Immature natural killer cell (primary cell): ENCODE data around the gene POC1A. TPM values are rescaled to one million over a fixed set of nuclear protein-coding genes. Genes with fewer than 3 reads are reported as not detected.

Experiments
- polyA plus RNA-seq, 3 donors: library from polyadenylated mRNA; unstranded; fragments of 300-500 nt; fragmentation: Illumina TruSeq; gene quantifications; one replicate each; pipeline ENCODE4 v1.2.3, GENCODE V29; 2021

The POC1A gene
- polyA plus RNA-seq, 3 donors from 2014 or later: 2.9 to 4.0 TPM; not detected in 1

Other genes with a start within 250 kb of the POC1A start
- gene RRP9, start 212.5 kb downstream of the POC1A start, polyA plus RNA-seq: 10 to 100 TPM; 15.5 to 22.5 (median 21.2) TPM
- 1 to 10 TPM in 2 of 3 donors, not detected in 1; 2.3 to 2.9 TPM for gene PARP3, start 212.1 kb downstream of the POC1A start, polyA plus RNA-seq
- not detected for gene GPR62, start 199.0 kb downstream of the POC1A start, polyA plus RNA-seq
- gene PCBP4, start 187.0 kb downstream of the POC1A start, polyA plus RNA-seq: 10 to 100 TPM in 1 of 3 donors, 1 to 10 TPM in 2; 7.2 to 12.7 (median 9.3) TPM
- 10 to 100 TPM; 44.9 to 62.3 (median 51.6) TPM for gene ABHD14B, start 180.4 kb downstream of the POC1A start, polyA plus RNA-seq
- gene ABHD14A, start 179.4 kb downstream of the POC1A start, polyA plus RNA-seq: 100 to 1,000 TPM in 1 of 3 donors, 10 to 100 TPM in 2; 90.2 to 134 (median 97.6) TPM
- 10 to 100 TPM; 19.0 to 52.7 (median 23.8) TPM for gene ACY1, start 170.9 kb downstream of the POC1A start, polyA plus RNA-seq
- 1,000 to 10,000 TPM in 1 of 3 donors, 100 to 1,000 TPM in 2; 501 to 1,073 (median 800) TPM for gene RPL29, start 158.5 kb downstream of the POC1A start, polyA plus RNA-seq
- 1 to 10 TPM; 1.2 to 4.3 (median 1.6) TPM for gene DUSP7, start 97.9 kb downstream of the POC1A start, polyA plus RNA-seq
- 10 to 100 TPM; 18.0 to 37.0 (median 27.4) TPM for gene ALAS1, start 43.7 kb upstream of the POC1A start, polyA plus RNA-seq
- not detected for gene TLR9, start 71.2 kb upstream of the POC1A start, polyA plus RNA-seq
- gene TWF2, start 84.7 kb upstream of the POC1A start, polyA plus RNA-seq: 100 to 1,000 TPM in 2 of 3 donors, 10 to 100 TPM in 1; 96.4 to 159 (median 143) TPM
- gene PPM1M, start 91.3 kb upstream of the POC1A start, polyA plus RNA-seq: 10 to 100 TPM; 57.1 to 83.6 (median 66.8) TPM
- 10 to 100 TPM; 76.9 to 99.5 (median 81.5) TPM for gene WDR82, start 124.2 kb upstream of the POC1A start, polyA plus RNA-seq
- gene GLYCTK, start 133.4 kb upstream of the POC1A start, polyA plus RNA-seq: 10 to 100 TPM in 2 of 3 donors, 1 to 10 TPM in 1; 8.2 to 14.5 (median 12.1) TPM
- 1 to 10 TPM in 1 of 3 donors, under 1 TPM in 2; 0.31 to 1.8 (median 0.73) TPM for gene DNAH1, start 161.9 kb upstream of the POC1A start, polyA plus RNA-seq